ENCODE results near the gene FAN1.
A peak's percentile ranks its signal among the peaks of the same experiment; 100 is the strongest.

Gene FAN1

GRCh38 chr15:30956216-30957124 is 52.8 kb downstream of the FAN1 start:
- H3K27ac ChIP-seq: no peak overlapping the region
- no peak overlapping the region for H3K9ac ChIP-seq
- H4K20me1 ChIP-seq: peaks cover 0 to 45% (median 0%) of the 10 kb centered on the region in 11 experiments; a peak in 3 of 22 replicates
- H3K36me3 ChIP-seq: peaks cover 90 to 100% (median 98%) of the 10 kb centered on the region in 11 experiments
- H3K4me1 ChIP-seq: peaks cover 0 to 18% (median 11%) of the 10 kb centered on the region in 10 experiments; a peak in 14 of 20 replicates
- H3K27me3 ChIP-seq: no peaks in the 10 kb centered on the region
- no peak overlapping the region for H3K4me2 ChIP-seq
- no peaks in the 10 kb centered on the region for H3K9me3 ChIP-seq (replicated peaks in 1 of 11)
- 0 out of 22 replicates have a peak, but pooled peaks of 1 of the 11 experiments have one; percentile 10 for TF ChIP-seq Cebpa-rat (IDR thresholded peaks at IDR 0.05)
- H3K4me3 ChIP-seq: no peak overlapping the region

GRCh38 chr15:30958219-30958618 is 54.5 kb downstream of the FAN1 start:
- Histone ChIP-seq H3K4me3 (no peak overlapping the region), H3K9me3 (replicated peaks in 1 of 11) (no peaks in the 10 kb centered on the region), H3K9ac (no peak overlapping the region), H4K20me1 (peaks cover 0 to 60% (median 0%) of the 10 kb centered on the region in 11 experiments; a peak in 3 of 22 replicates), H3K4me1 (peaks cover 0 to 29% (median 14%) of the 10 kb centered on the region in 10 experiments; a peak in 17 of 20 replicates), H3K27me3 (no peaks in the 10 kb centered on the region), H3K36me3 (peaks cover 76 to 100% (median 88%) of the 10 kb centered on the region in 11 experiments), H3K4me2 (no peak overlapping the region), H3K27ac (no peak overlapping the region)
- no peak for TF ChIP-seq Cebpa-rat (IDR thresholded peaks at IDR 0.05)

GRCh38 chr15:30962079-30962478 is 58.4 kb downstream of the FAN1 start:
- Histone ChIP-seq H3K4me3 (no peak overlapping the region), H3K27ac (no peak overlapping the region), H3K36me3 (peaks cover 58 to 99% (median 76%) of the 10 kb centered on the region in 11 experiments)

GRCh38 chr15:30962659-30963058 is 58.9 kb downstream of the FAN1 start:
- no peak for TF ChIP-seq Cebpa-rat (IDR thresholded peaks at IDR 0.05)
- Histone ChIP-seq H3K27ac (no peak overlapping the region), H3K27me3 (no peaks in the 10 kb centered on the region), H3K4me3 (no peak overlapping the region), H3K9me3 (replicated peaks in 1 of 11) (no peaks in the 10 kb centered on the region), H3K4me1 (peaks cover 0 to 11% (median 6%) of the 10 kb centered on the region in 10 experiments; a peak in 7 of 20 replicates), H4K20me1 (peaks cover 0 to 60% (median 0%) of the 10 kb centered on the region in 11 experiments; a peak in 3 of 22 replicates), H3K4me2 (no peak overlapping the region), H3K36me3 (peaks cover 53 to 99% (median 72%) of the 10 kb centered on the region in 11 experiments), H3K9ac (no peak overlapping the region)

More at GRCh38 chr15:30962079-30962478, 58.4 kb downstream of the FAN1 start:
- Histone ChIP-seq H3K9me3 (replicated peaks in 1 of 11) (no peaks in the 10 kb centered on the region), H3K27me3 (no peaks in the 10 kb centered on the region), H4K20me1 (peaks cover 0 to 57% (median 0%) of the 10 kb centered on the region in 11 experiments; a peak in 3 of 22 replicates), H3K4me2 (no peak overlapping the region), H3K4me1 (peaks cover 0 to 11% (median 6%) of the 10 kb centered on the region in 10 experiments; a peak in 7 of 20 replicates), H3K9ac (no peak overlapping the region)
- no peak for TF ChIP-seq Cebpa-rat (IDR thresholded peaks at IDR 0.05)

- no peak overlapping the region for H3K4me3 ChIP-seq
- H3K9me3 ChIP-seq (replicated peaks in 1 of 11): no peaks in the 10 kb centered on the region
- H3K4me2 ChIP-seq: no peak overlapping the region
- H3K27ac ChIP-seq: no peak overlapping the region
- TF ChIP-seq Cebpa-rat (IDR thresholded peaks at IDR 0.05): no peak
- peaks cover 0 to 67% (median 0%) of the 10 kb centered on the region in 11 experiments; a peak in 3 of 22 replicates for H4K20me1 ChIP-seq
- peaks cover 42 to 96% (median 67%) of the 10 kb centered on the region in 11 experiments for H3K36me3 ChIP-seq
- H3K9ac ChIP-seq: no peak overlapping the region
- H3K4me1 ChIP-seq: peaks cover 0 to 19% (median 6%) of the 10 kb centered on the region in 10 experiments; a peak in 8 of 20 replicates
- no peaks in the 10 kb centered on the region for H3K27me3 ChIP-seq
Observed at GRCh38 chr15:30963681-30964080, 60.0 kb downstream of the FAN1 start.

- Histone ChIP-seq H3K4me3 (no peak overlapping the region), H3K9ac (no peak overlapping the region), H3K4me1 (peaks cover 0 to 9% (median 0%) of the 10 kb centered on the region in 10 experiments; a peak in 4 of 20 replicates), H3K27ac (no peak overlapping the region), H4K20me1 (peaks cover 0 to 76% (median 0%) of the 10 kb centered on the region in 11 experiments; a peak in 4 of 22 replicates), H3K4me2 (no peak overlapping the region), H3K9me3 (replicated peaks in 1 of 11) (no peaks in the 10 kb centered on the region), H3K27me3 (no peaks in the 10 kb centered on the region), H3K36me3 (peaks cover 61 to 96% (median 78%) of the 10 kb centered on the region in 11 experiments)
- TF ChIP-seq Cebpa-rat (IDR thresholded peaks at IDR 0.05): no peak
Observed at GRCh38 chr15:30969724-30970123, 66.0 kb downstream of the FAN1 start.

GRCh38 chr15:30973379-30973778 is 69.7 kb downstream of the FAN1 start:
- Histone ChIP-seq H3K36me3 (peaks cover 61 to 96% (median 75%) of the 10 kb centered on the region in 11 experiments), H3K27ac (no peak overlapping the region), H3K9me3 (replicated peaks in 1 of 11) (no peaks in the 10 kb centered on the region), H3K9ac (no peak overlapping the region), H3K4me1 (peaks cover 0 to 14% (median 0%) of the 10 kb centered on the region in 10 experiments; a peak in 5 of 20 replicates), H3K27me3 (no peaks in the 10 kb centered on the region), H4K20me1 (peaks cover 0 to 88% (median 10%) of the 10 kb centered on the region in 11 experiments; a peak in 12 of 22 replicates), H3K4me3 (no peak overlapping the region), H3K4me2 (no peak overlapping the region)
- no peak for TF ChIP-seq Cebpa-rat (IDR thresholded peaks at IDR 0.05)

- Histone ChIP-seq H3K4me3 (no peak overlapping the region), H3K4me1 (peaks cover under 1 to 17% (median 3%) of the 10 kb centered on the region in 10 experiments; a peak in 17 of 20 replicates), H3K9me3 (replicated peaks in 1 of 11) (0 out of 22 replicates have a peak, but pooled peaks cover 0 to under 1% (median 0%) of the 10 kb centered on the region in 11 experiments), H3K4me2 (no peak overlapping the region), H3K27me3 (no peaks in the 10 kb centered on the region), H3K9ac (no peak overlapping the region), H4K20me1 (peaks cover 0 to 84% (median 17%) of the 10 kb centered on the region in 11 experiments; a peak in 12 of 22 replicates), H3K27ac (no peak overlapping the region), H3K36me3 (peaks cover 64 to 98% (median 76%) of the 10 kb centered on the region in 11 experiments)
- no peak for TF ChIP-seq Cebpa-rat (IDR thresholded peaks at IDR 0.05)
Observed at GRCh38 chr15:30974112-30974511, 70.4 kb downstream of the FAN1 start.

GRCh38 chr15:30978328-30978727 is 74.6 kb downstream of the FAN1 start:
- no peak overlapping the region for H3K9ac ChIP-seq
- H3K36me3 ChIP-seq: peaks cover 62 to 97% (median 70%) of the 10 kb centered on the region in 11 experiments
- H3K4me3 ChIP-seq: no peak overlapping the region
- peak overlapping the region in 2 of 11 experiments; percentile 7 to 62; a peak in 2 of 22 replicates for H3K4me2 ChIP-seq
- H3K4me1 ChIP-seq: peaks cover 15 to 40% (median 19%) of the 10 kb centered on the region in 10 experiments
- H3K27ac ChIP-seq: no peak overlapping the region
- no peaks in the 10 kb centered on the region for H3K27me3 ChIP-seq
- no peak for TF ChIP-seq Cebpa-rat (IDR thresholded peaks at IDR 0.05)
- H4K20me1 ChIP-seq: peaks cover 0 to 84% (median 18%) of the 10 kb centered on the region in 11 experiments; a peak in 13 of 22 replicates
- peaks cover 0 to 8% (median 0%) of the 10 kb centered on the region in 11 experiments; a peak in 2 of 22 replicates for H3K9me3 ChIP-seq (replicated peaks in 1 of 11)

Measured in BLaER1 treated with 17β-estradiol and CSF1 and Interleukin-3, amounts not matched to agents 10 nM and 100 nM (cell line).